Uterus (tissue), 4 donors: Measurements from ENCODE around the gene RAB9B. TPM values are rescaled to one million over a fixed set of nuclear protein-coding genes. Genes with fewer than 3 reads are reported as not detected.
A peak's percentile ranks its signal among the peaks of the same experiment; 100 is the strongest.
"Not testable (repeated sequence)": the region's sequence is repeated elsewhere in the genome, so short reads cannot be mapped to it uniquely, and the experiment has no call there.

Experiments
- DNase-seq, 2 donors: peaks; one replicate each; pipeline ENCODE4 v3.0.0-alpha.2; 2019 to 2020
- H3K27ac ChIP-seq, 2 donors: fragments of 200-600 bp; sonication (generic); 1 replicate in 1 of 2; 2 replicates in 1 of 2; pipeline ENCODE4 v1.5.1; 2016 to 2018
- H3K27me3 ChIP-seq, 2 donors: fragments of 200-600 bp; sonication (generic); one replicate each; pipeline ENCODE4 v1.5.1; 2018 to 2019; ENCODE audit warnings: control low read depth in 1 of 2
- H3K36me3 ChIP-seq, 2 donors: fragments of 200-600 bp; sonication (generic); one replicate each; pipeline ENCODE4 v1.5.1; 2019; ENCODE audit warnings: control low read depth in 1 of 2
- H3K4me1 ChIP-seq, 2 donors: fragments of 200-600 bp; sonication (generic); one replicate each; pipeline ENCODE4 v1.5.1; 2018 to 2019; ENCODE audit warnings: control low read depth in 1 of 2
- H3K4me3 ChIP-seq, 2 donors: fragments of 200-600 bp; sonication (generic); 1 replicate in 1 of 2; 2 replicates in 1 of 2; pipeline ENCODE4 v1.5.1; 2018 to 2019; ENCODE audit warnings: mild to moderate bottlenecking in 1 of 2
- H3K9me3 ChIP-seq, 2 donors: fragments of 200-600 bp; sonication (generic); one replicate each; pipeline ENCODE4 v1.5.1; 2019; ENCODE audit warnings: control low read depth in 1 of 2
- CTCF ChIP-seq, 4 experiments: fragments of 200-600 bp in 2 of 4; fragments of 450-650 bp in 2 of 4; sonication (generic) in 2 of 4; IDR thresholded peaks; one replicate each; pipeline ENCODE4 v1.5.1; 2016 to 2019; ENCODE audit warnings: antibody characterized with exemption in 4 of 4, mild to moderate bottlenecking in 2 of 4, moderate library complexity in 1 of 4
- POLR2A ChIP-seq, 2 donors: fragments of 450-650 bp; IDR thresholded peaks; one replicate each; pipeline ENCODE4 v1.6.1; 2016; ENCODE audit warnings: antibody characterized with exemption in 2 of 2, mild to moderate bottlenecking in 1 of 2, moderate library complexity in 1 of 2
- intact Hi-C: fragments of 100-400 bp; cut with DNase I; formaldehyde crosslinking; loops from one replicate; pipeline ENCODE4 v1.15.1; 2023; ENCODE audit warnings: low total_unique reads
- total RNA-seq, 4 donors: library from RNA; depleted of rRNA in 3 of 4; stranded (reverse); fragments of >200 nt in 3 of 4; gene quantifications; one replicate each; pipeline versions ENCODE4 v1.1.0 to v1.2.4, GENCODE V29; 2014 to 2023
- donor health status: DM: yes; HTN: yes; CAD: no.

The RAB9B gene
- total RNA-seq, 4 donors from 2014 or later = 7.2 to 14.9 (median 11.3) TPM

GRCh38 chrX:103817502-103817901 is 14.6 kb downstream of the RAB9B start:
- Histone ChIP-seq H3K4me3 (no peak overlapping the region), H3K36me3 (no peaks in the 10 kb centered on the region), H3K4me1 (no peaks in the 10 kb centered on the region), H3K27me3 (no peaks in the 10 kb centered on the region), H3K9me3 (no peaks in the 10 kb centered on the region), H3K27ac (no peak overlapping the region)
- TF ChIP-seq CTCF (IDR thresholded peaks at IDR 0.05) (peak; percentile 61 to 89 (median 74)), POLR2A (IDR thresholded peaks at IDR 0.05) (no peak)
- intact Hi-C loops = loop anchor here (10.0 kb wide), 1 partner anchor 283 kb away; no protein-coding TSS in a partner anchor
- peak in 1 of 2 donors; percentile 17 for DNase-seq

DNA sequence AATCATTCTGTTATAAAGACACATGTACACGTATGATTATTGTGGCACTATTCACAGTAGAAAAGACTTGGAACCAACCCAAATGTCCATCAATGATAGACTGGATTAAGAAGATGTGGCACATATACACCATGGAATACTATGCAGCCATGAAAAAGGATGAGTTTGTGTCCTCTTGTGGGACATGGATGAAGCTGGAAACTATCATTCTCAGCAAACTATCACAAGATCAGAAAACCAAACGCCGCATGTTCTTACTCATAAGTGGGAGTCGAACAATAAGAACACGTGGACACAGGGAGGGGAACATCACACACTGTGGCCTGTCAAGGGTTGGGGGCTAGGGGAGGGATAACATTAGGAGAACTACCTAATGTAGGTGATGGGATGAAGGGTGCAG is 15.0 kb downstream of the RAB9B start:
- H3K9me3 ChIP-seq = not testable (repeated sequence)
- intact Hi-C loops = loop anchor here (10.0 kb wide), 1 partner anchor 282 kb away; no protein-coding TSS in a partner anchor

GRCh38 chrX:103811858-103812257 is 20.2 kb downstream of the RAB9B start:
- intact Hi-C loops = loop anchor here (10.0 kb wide), 1 partner anchor 277 kb away; no protein-coding TSS in a partner anchor
- H3K4me3 ChIP-seq = no peak overlapping the region
- H3K9me3 ChIP-seq = no peaks in the 10 kb centered on the region
- no peaks in the 10 kb centered on the region for H3K27me3 ChIP-seq
- TF ChIP-seq CTCF (IDR thresholded peaks at IDR 0.05) = no peak
- no peak for TF ChIP-seq POLR2A (IDR thresholded peaks at IDR 0.05)
- no peaks in the 10 kb centered on the region for H3K36me3 ChIP-seq
- no peaks in the 10 kb centered on the region for H3K4me1 ChIP-seq
- no peak overlapping the region for H3K27ac ChIP-seq
- no peak for DNase-seq

More for the DNA sequence above, 15.0 kb downstream of the RAB9B start:
- H3K27ac ChIP-seq, H3K27me3 ChIP-seq, H3K36me3 ChIP-seq, H3K4me1 ChIP-seq, DNase-seq, H3K4me3 ChIP-seq: not testable (repeated sequence)

GRCh38 chrX:103806862-103807474 is 25.1 kb downstream of the RAB9B start:
- H3K27me3 ChIP-seq = no peaks in the 10 kb centered on the region
- H3K27ac ChIP-seq = no peak overlapping the region
- no peak for TF ChIP-seq POLR2A (IDR thresholded peaks at IDR 0.05)
- TF ChIP-seq CTCF (IDR thresholded peaks at IDR 0.05) = no peak
- H3K4me1 ChIP-seq = no peaks in the 10 kb centered on the region
- H3K9me3 ChIP-seq = no peaks in the 10 kb centered on the region
- no peak for DNase-seq
- no peaks in the 10 kb centered on the region for H3K36me3 ChIP-seq
- no peak overlapping the region for H3K4me3 ChIP-seq
- intact Hi-C loops = loop anchor here (10.0 kb wide), 1 partner anchor 112 kb away; no protein-coding TSS in a partner anchor

DNA sequence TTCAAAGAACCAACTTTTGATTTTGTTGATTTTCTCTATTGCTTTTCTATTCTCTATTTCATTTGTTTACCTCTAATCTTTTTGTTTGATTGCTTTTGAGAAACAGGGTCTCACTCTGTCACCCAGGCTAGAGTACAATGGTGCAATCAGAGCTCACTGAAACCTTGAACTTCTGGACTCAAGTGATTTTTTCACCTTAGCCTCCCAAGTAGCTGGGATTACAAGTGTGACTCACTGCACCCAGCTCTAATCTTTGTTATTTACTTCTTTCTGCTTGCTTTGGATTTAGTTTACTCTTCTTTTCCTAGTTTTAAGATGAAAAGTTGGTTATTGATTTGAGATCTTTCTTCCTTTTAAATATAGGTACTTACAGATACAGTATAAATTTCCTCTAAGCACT is 26.2 kb downstream of the RAB9B start:
- DNase-seq = no peak
- Histone ChIP-seq H3K9me3 (no peaks in the 10 kb centered on the region), H3K4me1 (no peaks in the 10 kb centered on the region), H3K36me3 (no peaks in the 10 kb centered on the region), H3K27me3 (no peaks in the 10 kb centered on the region), H3K4me3 (no peak overlapping the region), H3K27ac (no peak overlapping the region)
- intact Hi-C loops = loop anchor here (10.0 kb wide), 1 partner anchor 111 kb away; no protein-coding TSS in a partner anchor
- TF ChIP-seq CTCF (IDR thresholded peaks at IDR 0.05) (no peak), POLR2A (IDR thresholded peaks at IDR 0.05) (no peak)
